NCI-H1092 (cell line): ENCODE measurements around the gene VSIG10L2.

Source experiments
- DNase-seq: peaks from one replicate; lab custom pipeline; 2025; lab: John Stamatoyannopoulos, UW

Gene VSIG10L2

DNA sequence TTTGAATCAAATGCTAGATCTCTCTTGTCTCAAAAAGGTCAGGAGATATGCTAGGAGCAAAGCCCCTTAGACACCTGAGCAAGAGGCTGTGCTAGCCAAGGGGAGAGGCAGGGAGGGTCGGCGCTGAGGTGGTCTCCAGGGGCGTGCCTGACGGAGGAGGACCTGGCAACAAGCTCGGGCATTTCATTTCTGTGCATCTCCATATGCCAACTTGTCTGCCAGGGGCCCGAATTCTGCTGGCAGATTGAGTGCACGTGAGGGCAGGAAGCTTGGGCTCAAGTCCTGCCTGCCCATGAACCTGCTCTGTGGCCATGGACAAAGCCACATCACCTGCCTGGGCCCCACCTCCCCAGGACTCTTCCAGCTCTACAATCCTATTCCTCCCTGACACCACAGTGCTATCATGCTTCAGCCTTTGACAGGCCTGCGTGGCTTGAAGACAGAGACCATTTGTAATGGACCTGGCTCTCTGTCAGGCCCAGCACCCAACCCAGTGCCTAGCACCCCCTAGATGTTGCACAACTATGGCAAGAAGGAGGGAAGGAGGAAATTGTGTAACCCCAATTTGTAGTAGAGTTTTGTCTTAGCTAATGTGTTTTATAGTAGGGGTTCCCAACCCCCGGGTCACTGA lies 16.3 kb upstream of the VSIG10L2 start:
- DNase-seq = no peak

- no peak for DNase-seq
Measured at GRCh38 chr11:125930076-125930450, 15.8 kb upstream of the VSIG10L2 start.

DNA sequence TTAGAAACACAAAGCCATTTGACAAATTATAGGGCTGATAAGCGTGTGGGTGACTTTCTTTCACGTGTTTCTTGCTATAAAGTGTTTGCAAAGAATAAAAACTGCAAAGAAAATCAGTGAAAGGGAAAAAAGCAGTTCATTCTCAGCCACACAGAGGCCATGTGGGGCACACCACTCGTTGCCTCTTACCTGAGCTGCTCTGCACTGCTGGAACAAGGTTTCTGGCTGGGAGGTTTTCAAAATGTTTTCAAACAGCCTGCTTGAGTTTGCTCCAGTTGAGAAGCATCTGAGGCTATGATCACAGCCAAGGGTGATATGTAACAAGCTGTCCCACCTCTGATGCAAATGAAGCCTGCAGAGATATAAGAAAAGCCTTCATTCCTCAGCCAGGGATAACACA lies 14.7 kb upstream of the VSIG10L2 start:
- DNase-seq = no peak

DNA sequence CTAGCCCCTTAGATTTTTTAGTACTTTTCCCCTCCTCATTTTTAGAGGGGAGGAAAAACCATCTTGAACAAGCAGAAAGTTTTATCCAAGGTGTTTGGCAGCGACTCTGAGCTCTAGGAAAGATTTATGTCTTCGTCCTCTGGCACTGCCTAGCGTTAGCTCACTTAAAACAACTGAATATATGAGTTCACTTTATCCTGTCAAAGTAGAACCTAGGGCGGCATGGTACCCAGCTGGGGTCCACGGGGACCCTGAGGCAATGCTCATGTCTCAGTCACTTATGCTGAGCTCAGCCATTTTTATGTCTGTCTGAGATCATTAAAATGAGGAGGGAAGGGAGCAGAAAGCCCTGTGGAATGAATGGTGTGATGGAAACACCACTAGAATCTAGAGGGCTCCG lies 14.2 kb upstream of the VSIG10L2 start:
- DNase-seq = no peak

- DNase-seq = no peak
Measured at GRCh38 chr11:125932301-125932700, 13.5 kb upstream of the VSIG10L2 start.

GRCh38 chr11:125933030-125933813 lies 12.6 kb upstream of the VSIG10L2 start:
- no peak for DNase-seq

GRCh38 chr11:125934473-125934872 lies 11.4 kb upstream of the VSIG10L2 start:
- no peak for DNase-seq

DNA sequence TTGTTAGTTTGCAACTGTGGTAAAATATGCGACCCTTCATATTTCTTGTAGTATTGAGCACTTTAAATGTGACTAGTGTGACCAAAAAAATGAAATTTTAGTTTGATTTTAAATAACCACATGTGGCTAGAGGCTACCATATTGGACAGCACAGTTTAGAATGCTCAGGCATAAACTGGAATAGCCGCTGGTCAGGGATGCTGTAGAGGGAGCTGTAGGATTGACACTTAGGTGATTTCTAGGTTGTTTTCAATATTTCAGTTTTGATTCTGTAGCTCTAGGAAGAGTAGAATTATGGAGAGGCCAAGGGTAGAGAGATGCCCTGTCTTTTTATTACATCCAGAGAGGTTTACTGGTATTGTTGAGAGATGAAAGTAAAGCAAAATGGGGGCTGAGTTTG lies 10.8 kb upstream of the VSIG10L2 start:
- DNase-seq = no peak

DNA sequence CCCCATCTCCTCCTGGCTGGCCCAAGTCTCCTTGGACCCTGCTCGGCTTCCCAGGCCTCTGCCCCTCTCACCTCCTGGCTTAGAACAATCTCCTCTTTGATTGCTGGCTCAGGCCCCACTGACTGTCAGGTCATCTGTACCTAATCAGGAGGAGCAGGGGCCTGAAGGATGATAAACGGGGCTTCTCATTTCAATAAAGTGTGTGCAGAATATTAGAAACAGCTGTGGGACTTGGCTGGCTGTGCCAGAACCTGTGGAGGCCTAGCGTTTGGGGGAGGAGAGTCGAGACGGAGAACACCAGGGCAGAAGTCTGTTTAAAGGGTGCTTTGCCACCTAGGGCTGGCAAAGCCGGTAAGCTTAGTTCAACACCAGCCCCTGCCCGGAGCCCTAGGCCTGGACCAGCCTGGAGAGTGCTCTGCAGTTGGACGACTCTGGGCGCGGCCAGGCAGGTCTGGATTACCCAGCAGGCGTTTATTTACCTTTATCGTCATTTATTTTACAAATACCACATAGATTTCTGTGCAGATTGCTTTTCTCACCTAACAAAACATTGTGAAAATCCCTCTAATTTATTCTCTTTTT lies 10.1 kb upstream of the VSIG10L2 start:
- no peak for DNase-seq

- no peak for DNase-seq
Measured at GRCh38 chr11:125938418-125938817, 7.4 kb upstream of the VSIG10L2 start.

DNA sequence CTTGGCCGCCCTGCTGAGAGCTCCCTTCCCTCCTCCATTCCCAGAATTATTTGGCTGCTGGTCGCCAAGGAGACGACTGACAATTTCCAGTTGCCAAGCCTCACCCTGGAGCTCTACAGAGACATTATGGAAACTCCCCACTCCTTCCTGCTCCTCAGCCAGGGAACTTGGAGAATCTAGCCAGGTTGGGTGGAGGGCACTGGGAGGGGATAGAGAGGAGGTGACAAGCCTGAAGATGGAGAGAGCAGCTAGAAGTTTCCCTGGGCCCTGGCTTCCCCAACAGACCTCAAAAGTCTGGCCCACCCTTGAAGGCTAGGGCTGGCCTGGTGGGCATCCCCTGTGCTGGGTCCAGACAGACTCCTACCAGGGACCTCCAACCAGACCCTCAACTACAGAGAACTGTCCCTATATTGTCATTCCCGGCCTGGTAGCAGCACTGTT lies 6.7 kb upstream of the VSIG10L2 start:
- DNase-seq = no peak

- no peak for DNase-seq
Measured at GRCh38 chr11:125940145-125940544, 5.7 kb upstream of the VSIG10L2 start.

DNA sequence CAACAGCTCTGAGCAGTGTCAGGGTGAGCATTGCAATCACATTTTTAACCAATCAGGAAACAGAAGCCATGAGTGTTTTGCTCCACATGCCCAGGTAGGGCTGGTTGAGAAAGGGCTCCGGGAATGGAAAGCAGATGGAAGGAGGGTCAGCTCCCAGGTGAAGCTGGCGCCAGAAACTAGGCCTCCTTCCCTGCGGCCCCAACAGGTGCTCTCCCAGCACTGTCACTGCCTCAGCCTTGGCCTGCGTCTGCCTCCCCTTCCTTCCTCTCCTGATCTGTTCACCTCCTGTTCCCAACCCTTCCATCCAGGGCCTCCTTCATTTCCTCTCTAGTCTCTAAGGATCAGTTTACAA lies 4.6 kb upstream of the VSIG10L2 start:
- DNase-seq = no peak

DNA sequence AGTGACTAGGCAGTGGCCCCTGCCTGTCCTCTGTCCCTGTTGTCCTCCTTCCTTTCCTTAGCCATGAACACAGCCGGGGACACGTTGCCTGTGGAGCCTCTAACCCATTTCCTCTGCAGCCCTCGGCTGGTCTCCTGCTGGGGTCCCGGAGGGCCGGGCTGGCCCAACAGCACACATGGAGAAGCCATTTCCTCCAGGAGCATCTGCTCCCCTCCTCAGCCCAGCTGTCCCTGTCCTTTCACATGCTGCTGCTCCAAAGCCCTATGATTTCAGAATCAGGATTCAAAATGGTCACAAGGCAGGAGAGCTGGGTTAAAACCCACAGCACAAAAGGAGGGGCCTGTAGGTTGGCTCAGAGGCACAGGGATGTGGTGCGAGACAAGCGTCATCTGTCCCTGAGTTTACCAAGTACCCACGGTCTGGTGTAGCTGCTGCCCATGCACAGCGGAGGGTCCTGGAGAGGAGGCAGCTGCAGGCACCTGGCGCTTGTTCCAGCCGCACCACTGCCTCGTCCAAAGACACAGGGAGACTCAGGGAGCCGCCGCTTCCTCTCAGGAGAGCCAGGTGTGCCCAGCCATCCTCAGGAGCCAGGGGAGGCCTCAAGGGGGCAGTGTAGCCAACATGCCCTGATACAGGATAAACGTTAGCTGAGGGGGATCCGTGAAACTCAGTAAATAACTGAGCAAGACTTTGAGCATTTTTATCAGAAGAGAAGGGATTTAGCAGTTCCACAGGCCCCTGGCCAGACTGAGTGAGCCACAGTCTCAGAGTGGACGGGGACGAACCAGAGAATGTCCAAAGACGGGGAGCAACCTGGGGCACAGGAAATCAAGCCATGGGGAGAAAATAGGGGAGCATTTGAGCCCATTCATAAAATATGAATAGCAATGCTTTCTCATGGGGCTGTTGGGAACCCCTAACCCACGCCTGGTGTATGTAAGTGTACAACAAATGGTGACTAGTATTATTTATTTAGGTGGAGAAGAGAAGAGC lies 3.9 kb upstream of the VSIG10L2 start:
- DNase-seq = peak; percentile 80

GRCh38 chr11:125942771-125943428 lies 2.9 kb upstream of the VSIG10L2 start:
- DNase-seq = no peak

- DNase-seq = no peak
Measured at GRCh38 chr11:125943661-125944349, 2.0 kb upstream of the VSIG10L2 start.

DNA sequence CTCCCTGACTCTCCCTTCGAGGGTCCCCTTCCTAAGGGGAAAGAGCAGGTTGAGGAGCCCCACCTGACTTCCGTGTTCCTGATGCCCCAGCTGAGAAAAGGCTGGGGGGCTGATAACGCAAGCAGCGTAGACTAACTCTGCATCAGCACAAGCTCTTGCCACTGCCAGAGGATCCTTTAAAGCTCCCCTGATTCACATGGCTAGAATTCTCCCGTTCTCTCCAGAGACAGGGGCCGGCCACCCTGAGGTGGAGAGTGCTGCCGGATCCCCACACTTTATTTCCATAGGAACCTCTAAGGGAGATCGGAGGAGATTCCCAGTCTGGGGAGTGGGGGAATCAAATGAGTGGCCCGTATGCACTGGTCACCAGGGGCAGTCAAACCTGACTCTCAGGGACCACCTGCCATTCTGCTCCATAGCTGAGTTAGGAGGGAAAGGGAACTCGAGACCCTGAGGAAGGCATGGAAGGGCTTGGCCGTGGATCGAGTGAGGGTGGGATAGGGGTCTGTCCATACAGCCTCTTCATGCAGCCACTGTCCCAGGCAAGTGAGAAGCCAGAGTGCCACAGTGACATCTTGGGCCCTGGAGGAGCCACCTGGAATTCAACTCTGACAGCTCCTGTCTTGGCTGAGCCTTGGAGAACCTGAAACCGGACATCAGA lies 1.4 kb upstream of the VSIG10L2 start:
- DNase-seq = no peak

DNA sequence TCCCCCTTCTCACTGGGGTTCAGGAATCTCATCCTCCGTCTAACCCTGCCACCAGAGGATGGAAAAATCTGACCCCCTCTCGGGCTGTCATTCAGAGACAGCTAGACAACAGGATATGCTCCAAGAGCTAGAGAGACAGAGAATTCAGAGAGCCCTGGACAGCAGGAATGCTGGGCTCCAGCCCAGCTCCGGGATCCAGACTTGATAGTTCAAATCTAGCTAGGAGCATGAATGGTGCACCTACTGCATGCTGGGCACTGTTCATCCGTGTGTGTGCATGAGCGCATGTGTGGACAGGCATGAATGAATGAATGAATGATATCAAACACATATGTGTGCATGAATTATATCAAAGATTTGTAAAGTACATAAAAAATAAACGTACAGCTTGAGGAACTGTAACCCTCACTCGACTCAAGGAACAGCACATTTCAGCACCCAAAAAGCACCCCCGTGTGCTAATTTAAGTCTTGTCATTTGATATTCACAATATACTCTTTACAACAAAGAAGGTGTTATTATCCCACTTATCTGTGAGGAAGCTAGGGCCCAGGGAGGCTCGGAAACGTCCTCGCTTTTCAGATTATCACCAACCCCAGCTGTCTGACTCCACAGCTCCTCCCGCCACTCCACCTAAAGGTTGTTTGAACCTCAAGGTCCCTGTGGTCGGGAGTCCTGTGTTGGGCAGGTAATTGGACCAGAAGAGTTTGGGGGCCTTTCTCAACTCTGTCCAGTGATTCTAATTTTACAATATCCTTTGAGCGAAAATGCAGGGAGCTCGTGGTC lies 640 bp upstream of the VSIG10L2 start:
- DNase-seq = no peak

DNA sequence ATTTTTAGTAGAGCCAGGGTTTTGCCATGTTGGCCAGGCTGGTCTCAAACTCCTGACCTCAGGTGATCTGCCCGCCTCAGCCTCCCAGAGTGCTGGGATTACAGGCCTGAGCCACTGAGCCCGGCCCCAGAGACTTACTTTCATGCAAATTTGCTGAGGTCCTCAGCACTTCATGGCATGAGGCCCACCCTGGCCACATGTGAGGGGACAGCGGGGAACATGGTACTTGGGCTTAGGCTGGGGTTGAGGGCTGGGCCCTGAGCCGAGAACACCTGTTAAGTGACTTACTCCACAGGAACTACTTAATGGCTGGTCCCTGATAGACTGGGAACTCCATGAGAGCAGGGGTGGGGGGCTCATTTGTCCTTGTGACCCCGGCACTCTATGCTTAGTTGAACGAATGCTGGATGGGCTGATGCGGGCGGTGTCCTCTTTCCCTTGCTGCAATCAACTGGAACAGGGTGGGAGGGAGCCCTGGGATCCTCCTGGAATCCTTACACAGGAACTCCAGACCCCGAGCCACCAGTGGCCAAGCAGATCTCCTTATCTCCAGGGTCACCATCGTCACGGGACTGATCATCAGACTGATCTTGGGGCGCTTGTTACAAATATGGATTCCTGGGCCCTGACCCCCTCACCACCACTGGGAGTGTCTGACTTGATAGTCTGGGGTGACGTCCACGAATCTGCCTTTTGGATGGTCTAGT lies 1.0 kb downstream of the VSIG10L2 start:
- no peak for DNase-seq
